SK-N-DZ (cell line): Measurements from ENCODE around the gene HCRTR1.
A peak's percentile ranks its signal among the peaks of the same experiment; 100 is the strongest.

ENCODE experiments used
- DNase-seq: peaks from one replicate; pipeline ENCODE4 v3.0.0-alpha.2; 2015; ENCODE audit warnings: low spot score

The HCRTR1 gene

GRCh38 chr1:31667065-31667785, 49.7 kb downstream of the HCRTR1 start:
- DNase-seq: no peak

GRCh38 chr1:31668303-31668883, 50.9 kb downstream of the HCRTR1 start:
- no peak for DNase-seq

GRCh38 chr1:31669433-31669785, 51.9 kb downstream of the HCRTR1 start:
- DNase-seq: peak; percentile 44

GRCh38 chr1:31669786-31670592, 52.5 kb downstream of the HCRTR1 start:
- DNase-seq: no peak

GRCh38 chr1:31670593-31670964, 53.1 kb downstream of the HCRTR1 start:
- no peak for DNase-seq

- DNase-seq: no peak
Measured at GRCh38 chr1:31671147-31671546, 53.7 kb downstream of the HCRTR1 start.

- no peak for DNase-seq
Measured at GRCh38 chr1:31671561-31672201, 54.2 kb downstream of the HCRTR1 start.

- DNase-seq: peak; percentile 56
Measured at GRCh38 chr1:31672986-31673385, 55.5 kb downstream of the HCRTR1 start.

GRCh38 chr1:31673433-31673832, 55.9 kb downstream of the HCRTR1 start:
- no peak for DNase-seq

- DNase-seq: no peak
Measured at GRCh38 chr1:31674626-31675025, 57.1 kb downstream of the HCRTR1 start.

- DNase-seq: no peak
Measured at GRCh38 chr1:31675161-31675560, 57.7 kb downstream of the HCRTR1 start.

GRCh38 chr1:31675756-31676155, 58.3 kb downstream of the HCRTR1 start:
- no peak for DNase-seq
